ENCODE measurements around the gene MAP6. TPM values are rescaled to one million over a fixed set of nuclear protein-coding genes. Genes with fewer than 3 reads are reported as not detected.

Gene MAP6
- total RNA-seq, 4 donors from 2014 or later: 0.35 to 5.0 (median 0.75) TPM

DNA sequence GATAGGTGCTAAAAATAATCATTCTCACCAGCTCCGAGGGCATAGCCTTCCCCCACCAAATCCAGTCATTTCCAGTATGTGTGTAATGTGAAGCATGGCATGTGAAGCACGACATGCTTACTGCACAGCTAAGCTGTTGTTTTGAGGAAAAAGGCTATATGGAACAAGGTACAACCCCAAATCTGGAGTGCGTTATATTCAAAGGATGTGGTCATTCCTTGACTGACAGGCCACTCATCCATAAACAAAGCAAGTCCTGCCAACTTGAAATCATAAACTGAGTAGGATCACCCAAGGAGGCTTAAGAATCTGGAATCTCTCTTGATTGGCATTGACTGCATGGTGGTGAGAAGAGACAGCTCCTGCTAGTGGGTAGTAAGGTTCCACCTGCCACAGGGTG, 3.7 kb downstream of the MAP6 start:
- peaks cover 0 to 27% of the 10 kb centered on the region in 2 donors for H3K27me3 ChIP-seq
- H3K4me1 ChIP-seq: peaks cover 0 to 23% (median 12%) of the 10 kb centered on the region in 4 donors
- H3K9me3 ChIP-seq: no peaks in the 10 kb centered on the region
- no peak for DNase-seq
- TF ChIP-seq POLR2A (IDR thresholded peaks at IDR 0.05): no peak
- TF ChIP-seq, protein P1, sequence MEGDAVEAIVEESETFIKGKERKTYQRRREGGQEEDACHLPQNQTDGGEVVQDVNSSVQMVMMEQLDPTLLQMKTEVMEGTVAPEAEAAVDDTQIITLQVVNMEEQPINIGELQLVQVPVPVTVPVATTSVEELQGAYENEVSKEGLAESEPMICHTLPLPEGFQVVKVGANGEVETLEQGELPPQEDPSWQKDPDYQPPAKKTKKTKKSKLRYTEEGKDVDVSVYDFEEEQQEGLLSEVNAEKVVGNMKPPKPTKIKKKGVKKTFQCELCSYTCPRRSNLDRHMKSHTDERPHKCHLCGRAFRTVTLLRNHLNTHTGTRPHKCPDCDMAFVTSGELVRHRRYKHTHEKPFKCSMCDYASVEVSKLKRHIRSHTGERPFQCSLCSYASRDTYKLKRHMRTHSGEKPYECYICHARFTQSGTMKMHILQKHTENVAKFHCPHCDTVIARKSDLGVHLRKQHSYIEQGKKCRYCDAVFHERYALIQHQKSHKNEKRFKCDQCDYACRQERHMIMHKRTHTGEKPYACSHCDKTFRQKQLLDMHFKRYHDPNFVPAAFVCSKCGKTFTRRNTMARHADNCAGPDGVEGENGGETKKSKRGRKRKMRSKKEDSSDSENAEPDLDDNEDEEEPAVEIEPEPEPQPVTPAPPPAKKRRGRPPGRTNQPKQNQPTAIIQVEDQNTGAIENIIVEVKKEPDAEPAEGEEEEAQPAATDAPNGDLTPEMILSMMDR (IDR thresholded peaks at IDR 0.05): no peak
- no peaks in the 10 kb centered on the region for H3K36me3 ChIP-seq
- H3K4me3 ChIP-seq: no peak overlapping the region
- no peak overlapping the region for H3K27ac ChIP-seq

DNA sequence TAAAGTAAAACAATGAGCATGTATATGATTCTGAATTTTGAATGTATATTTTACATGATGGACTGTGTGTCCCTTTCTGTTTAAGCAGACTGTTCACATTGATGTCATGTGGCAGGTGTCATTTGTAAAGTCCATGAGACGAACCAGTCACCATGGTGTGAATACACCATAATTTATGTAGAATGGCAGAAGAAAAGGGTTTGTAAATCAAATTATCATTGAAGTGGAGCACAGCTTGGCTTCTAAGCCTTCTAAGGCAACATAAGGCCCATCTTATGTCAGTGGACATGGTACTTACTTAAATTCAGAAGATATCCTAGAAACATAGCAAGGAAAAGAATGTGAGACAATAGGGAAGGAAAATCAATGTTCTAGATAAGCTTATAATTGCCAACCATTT, 4.4 kb downstream of the MAP6 start:
- Histone ChIP-seq H3K4me1 (peaks cover 0 to 23% (median 12%) of the 10 kb centered on the region in 4 donors), H3K36me3 (no peaks in the 10 kb centered on the region), H3K9me3 (no peaks in the 10 kb centered on the region), H3K27me3 (peaks cover 0 to 27% of the 10 kb centered on the region in 2 donors), H3K27ac (no peak overlapping the region), H3K4me3 (no peak overlapping the region)
- TF ChIP-seq, protein P1 (IDR thresholded peaks at IDR 0.05): no peak
- TF ChIP-seq POLR2A (IDR thresholded peaks at IDR 0.05): no peak
- no peak for DNase-seq

DNA sequence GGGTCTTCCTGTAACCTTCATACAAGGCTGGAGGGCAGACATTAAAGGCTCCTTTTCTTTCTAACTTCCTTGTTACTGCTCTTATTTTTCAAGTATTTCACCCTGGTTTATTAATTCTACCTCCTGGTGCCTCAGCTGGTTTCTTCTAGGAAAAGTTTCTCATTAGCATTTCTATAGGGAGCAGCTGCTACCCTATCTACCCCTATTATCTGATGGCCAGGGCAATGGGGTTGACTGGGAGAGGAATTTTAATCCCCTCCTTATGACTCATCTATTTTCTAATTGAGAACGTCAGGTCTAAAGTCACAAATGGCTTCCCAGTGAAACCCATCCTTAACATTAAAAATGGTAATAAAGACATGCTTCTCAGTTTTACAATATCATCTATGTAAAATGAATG, 5.0 kb downstream of the MAP6 start:
- H3K4me3 ChIP-seq: no peak overlapping the region
- TF ChIP-seq, protein P1 (IDR thresholded peaks at IDR 0.05): no peak
- TF ChIP-seq POLR2A (IDR thresholded peaks at IDR 0.05): no peak
- peaks cover 0 to 19% (median 11%) of the 10 kb centered on the region in 4 donors for H3K4me1 ChIP-seq
- no peaks in the 10 kb centered on the region for H3K9me3 ChIP-seq
- H3K27me3 ChIP-seq: peaks cover 0 to 25% of the 10 kb centered on the region in 2 donors
- no peak overlapping the region for H3K27ac ChIP-seq
- DNase-seq: no peak
- no peaks in the 10 kb centered on the region for H3K36me3 ChIP-seq

DNA sequence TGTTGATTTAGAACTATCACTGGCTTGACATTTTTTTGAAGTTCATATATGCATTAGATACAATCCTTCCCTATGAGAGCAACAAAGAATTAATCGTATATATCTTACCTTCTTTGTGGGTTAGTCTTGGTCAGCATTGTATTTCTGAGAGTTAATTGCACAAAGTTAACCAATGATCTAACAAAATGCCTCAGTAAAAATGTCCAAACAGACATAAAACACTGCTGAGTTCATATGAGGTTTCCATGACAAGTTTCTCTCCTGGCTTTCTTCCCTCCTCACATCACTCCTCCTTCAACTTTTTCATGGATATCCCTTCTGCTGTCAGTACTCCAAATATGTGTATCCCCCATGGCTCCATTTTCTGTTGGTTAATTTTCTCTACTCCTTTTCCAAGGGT, 9.0 kb downstream of the MAP6 start:
- TF ChIP-seq POLR2A (IDR thresholded peaks at IDR 0.05): no peak
- TF ChIP-seq, protein P1 (IDR thresholded peaks at IDR 0.05): no peak
- Histone ChIP-seq H3K4me1 (no peaks in the 10 kb centered on the region), H3K4me3 (no peak overlapping the region), H3K36me3 (no peaks in the 10 kb centered on the region), H3K27me3 (no peaks in the 10 kb centered on the region), H3K9me3 (no peaks in the 10 kb centered on the region), H3K27ac (no peak overlapping the region)
- DNase-seq: no peak

DNA sequence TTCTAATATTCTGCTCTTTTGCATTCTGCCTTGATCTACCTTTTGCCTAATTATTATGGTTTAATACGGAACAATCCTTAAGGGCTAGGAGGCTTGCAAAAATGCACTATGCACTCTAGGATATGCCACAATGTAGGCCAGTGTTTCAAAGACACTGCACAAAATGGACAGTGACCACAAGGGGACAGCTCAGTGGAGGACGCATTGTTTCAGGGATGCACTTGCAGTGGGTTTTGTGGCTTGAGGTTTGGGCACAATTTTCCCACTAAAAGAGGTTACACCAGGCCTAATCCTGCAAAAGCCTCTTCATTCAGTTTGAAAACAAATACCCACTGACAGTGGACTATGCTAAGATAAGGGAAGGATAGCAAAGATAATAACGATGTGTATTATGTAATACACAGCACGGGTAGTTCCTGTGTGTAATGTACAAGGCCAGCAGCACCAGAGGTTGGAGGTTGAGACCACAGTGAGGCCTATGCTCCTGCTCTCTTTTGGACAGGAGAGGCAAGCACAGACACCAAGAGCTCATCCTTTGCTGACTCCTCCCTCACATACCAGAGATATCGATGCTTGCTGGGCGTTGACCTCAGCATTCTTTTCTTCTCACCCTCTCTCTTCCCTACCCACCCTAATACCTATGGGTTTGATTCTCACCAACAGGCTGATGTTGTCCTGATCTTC, 12.7 kb downstream of the MAP6 start:
- Histone ChIP-seq H3K27me3 (no peaks in the 10 kb centered on the region), H3K27ac (no peak overlapping the region), H3K9me3 (no peaks in the 10 kb centered on the region), H3K4me1 (no peaks in the 10 kb centered on the region), H3K4me3 (no peak overlapping the region), H3K36me3 (no peaks in the 10 kb centered on the region)
- DNase-seq: no peak
- TF ChIP-seq, protein P1 (IDR thresholded peaks at IDR 0.05): no peak
- TF ChIP-seq POLR2A (IDR thresholded peaks at IDR 0.05): no peak

Data from Peyer's patch (tissue), 4 donors.